ENCODE data around the gene EXOC2. TPM values are rescaled to one million over a fixed set of nuclear protein-coding genes. Genes with fewer than 3 reads are reported as not detected.
A peak's percentile ranks its signal among the peaks of the same experiment; 100 is the strongest.

Gene EXOC2
- total RNA-seq, 3 donors from 2014 or later (not counting 1 experiment from before 2014, with no cell fraction given): 22.1 to 30.8 (median 26.5) TPM

GRCh38 chr6:549906-550305, 143.0 kb downstream of the EXOC2 start:
- Histone ChIP-seq H3K9me3 (ENCODE audit: control insufficient read depth, insufficient read depth, low read length) (no peaks in the 10 kb centered on the region), H3K36me3 (ENCODE audit: control insufficient read depth, insufficient read depth, low read length) (peaks cover 26% of the 10 kb centered on the region), H3K4me3 (ENCODE audit: low read length) (no peak overlapping the region), H3K4me1 (ENCODE audit: control insufficient read depth, insufficient read depth, low read length) (no peaks in the 10 kb centered on the region), H3K27me3 (ENCODE audit: control insufficient read depth, insufficient read depth, low read length) (no peaks in the 10 kb centered on the region), H3K27ac (ENCODE audit: low read length) (no peak overlapping the region)
- WGBS (ENCODE audit: insufficient coverage): 98% methylated on average over 5 of the region's 6 CpGs
- H3K4me3 Mint-ChIP-seq: no peak overlapping the region
- H3K9me3 Mint-ChIP-seq: no peaks in the 10 kb centered on the region
- H3K27me3 Mint-ChIP-seq (ENCODE audit: low read depth in 2 of 2): no peaks in the 10 kb centered on the region
- intact Hi-C loops (cut with micrococcal nuclease): no loop called here
- peaks cover 0 to 6% of the 10 kb centered on the region in 2 donors for H3K4me1 Mint-ChIP-seq
- no peaks in the 10 kb centered on the region for H3K36me3 Mint-ChIP-seq
- TF ChIP-seq CTCF (IDR thresholded peaks at IDR 0.05): no peak
- DNase-seq (no peak), ATAC-seq (no peak)
- no peak overlapping the region for H3K27ac Mint-ChIP-seq

GRCh38 chr6:548517-548916, 144.4 kb downstream of the EXOC2 start:
- H3K36me3 ChIP-seq (ENCODE audit: control insufficient read depth, insufficient read depth, low read length): peaks cover 26% of the 10 kb centered on the region
- ATAC-seq (no peak), DNase-seq (peak in 1 of 2 donors; percentile 32)
- WGBS (ENCODE audit: insufficient coverage): 83% methylated on average over 5 of the region's 6 CpGs
- H3K27me3 Mint-ChIP-seq (ENCODE audit: low read depth in 2 of 2): no peaks in the 10 kb centered on the region
- H3K27me3 ChIP-seq (ENCODE audit: control insufficient read depth, insufficient read depth, low read length): no peaks in the 10 kb centered on the region
- no peaks in the 10 kb centered on the region for H3K9me3 Mint-ChIP-seq
- H3K4me1 Mint-ChIP-seq: peaks cover 0 to 6% of the 10 kb centered on the region in 2 donors
- no peaks in the 10 kb centered on the region for H3K9me3 ChIP-seq (ENCODE audit: control insufficient read depth, insufficient read depth, low read length)
- H3K27ac Mint-ChIP-seq: peak overlapping the region in 1 of 2 donors; percentile 2
- no peak overlapping the region for H3K4me3 ChIP-seq (ENCODE audit: low read length)
- TF ChIP-seq CTCF (IDR thresholded peaks at IDR 0.05): no peak
- no peaks in the 10 kb centered on the region for H3K4me1 ChIP-seq (ENCODE audit: control insufficient read depth, insufficient read depth, low read length)
- peaks cover under 1% of the 10 kb centered on the region for H3K36me3 Mint-ChIP-seq
- H3K4me3 Mint-ChIP-seq: no peak overlapping the region
- H3K27ac ChIP-seq (ENCODE audit: low read length): no peak overlapping the region
- intact Hi-C loops (cut with micrococcal nuclease): no loop called here

GRCh38 chr6:548091-548490, 144.8 kb downstream of the EXOC2 start:
- Histone ChIP-seq H3K27ac (ENCODE audit: low read length) (no peak overlapping the region), H3K9me3 (ENCODE audit: control insufficient read depth, insufficient read depth, low read length) (no peaks in the 10 kb centered on the region), H3K27me3 (ENCODE audit: control insufficient read depth, insufficient read depth, low read length) (no peaks in the 10 kb centered on the region), H3K4me1 (ENCODE audit: control insufficient read depth, insufficient read depth, low read length) (no peaks in the 10 kb centered on the region), H3K36me3 (ENCODE audit: control insufficient read depth, insufficient read depth, low read length) (peaks cover 27% of the 10 kb centered on the region), H3K4me3 (ENCODE audit: low read length) (no peak overlapping the region)
- no peak for DNase-seq
- no peak overlapping the region for H3K4me3 Mint-ChIP-seq
- H3K27ac Mint-ChIP-seq: peak overlapping the region in 1 of 2 donors; percentile 2
- peaks cover 5% of the 10 kb centered on the region for H3K36me3 Mint-ChIP-seq
- no peak for TF ChIP-seq CTCF (IDR thresholded peaks at IDR 0.05)
- no peak for ATAC-seq
- no peaks in the 10 kb centered on the region for H3K9me3 Mint-ChIP-seq
- 95% methylated on average over 4 of the region's 5 CpGs for WGBS (ENCODE audit: insufficient coverage)
- intact Hi-C loops (cut with micrococcal nuclease): no loop called here
- H3K27me3 Mint-ChIP-seq (ENCODE audit: low read depth in 2 of 2): no peaks in the 10 kb centered on the region
- peaks cover 0 to 6% of the 10 kb centered on the region in 2 donors for H3K4me1 Mint-ChIP-seq

- intact Hi-C loops (cut with micrococcal nuclease): no loop called here
- Histone ChIP-seq H3K4me3 (ENCODE audit: low read length) (no peak overlapping the region), H3K4me1 (ENCODE audit: control insufficient read depth, insufficient read depth, low read length) (no peaks in the 10 kb centered on the region), H3K27me3 (ENCODE audit: control insufficient read depth, insufficient read depth, low read length) (no peaks in the 10 kb centered on the region), H3K9me3 (ENCODE audit: control insufficient read depth, insufficient read depth, low read length) (no peaks in the 10 kb centered on the region), H3K27ac (ENCODE audit: low read length) (no peak overlapping the region), H3K36me3 (ENCODE audit: control insufficient read depth, insufficient read depth, low read length) (peaks cover 33% of the 10 kb centered on the region)
- Mint-ChIP-seq H3K4me3 (no peak overlapping the region), H3K4me1 (no peaks in the 10 kb centered on the region), H3K9me3 (peaks cover 5% of the 10 kb centered on the region in 2 donors), H3K27me3 (ENCODE audit: low read depth in 2 of 2) (no peaks in the 10 kb centered on the region), H3K36me3 (peaks cover 26% of the 10 kb centered on the region), H3K27ac (no peak overlapping the region)
- ATAC-seq (no peak), DNase-seq (no peak)
- no peak for TF ChIP-seq CTCF (IDR thresholded peaks at IDR 0.05)
These were observed 152.4 kb downstream of the EXOC2 start for GRCh38 chr6:540490-540889.

All from natural killer cell (primary cell).